GM04504 (cell line): ENCODE measurements around the gene TMEM270.

Experiments used
- DNase-seq: peaks from one replicate; pipeline ENCODE4 v3.0.0-alpha.2; 2012; ENCODE audit warnings: low read depth

TMEM270 gene

DNA sequence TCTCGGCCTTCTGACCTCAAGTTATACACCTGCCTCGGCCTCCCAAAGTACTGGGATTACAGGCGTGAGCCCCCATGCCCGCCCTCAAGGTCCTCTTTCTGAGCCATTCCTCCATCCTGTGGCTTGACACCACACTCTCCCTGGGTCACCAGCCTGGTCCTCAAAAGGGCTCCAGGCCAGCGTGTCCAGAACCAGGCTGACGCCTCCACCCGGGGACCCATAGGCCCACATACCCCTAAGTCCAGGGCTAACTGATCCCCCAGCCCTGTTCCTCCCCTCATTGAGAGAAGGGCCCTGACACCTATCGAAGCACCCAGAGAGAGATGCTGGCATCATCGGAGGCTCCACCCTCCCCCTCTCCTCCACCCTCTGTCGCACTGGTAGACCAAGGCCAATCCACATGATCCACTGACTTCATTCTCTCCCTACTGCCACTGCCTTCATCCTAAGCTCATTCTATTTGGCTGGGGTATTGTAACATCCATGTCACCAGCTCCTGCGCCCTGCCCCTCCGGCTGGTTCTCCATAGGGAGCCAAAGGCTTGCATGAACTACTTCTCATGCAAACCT is 46.7 kb downstream of the TMEM270 start:
- DNase-seq, result no peak

DNA sequence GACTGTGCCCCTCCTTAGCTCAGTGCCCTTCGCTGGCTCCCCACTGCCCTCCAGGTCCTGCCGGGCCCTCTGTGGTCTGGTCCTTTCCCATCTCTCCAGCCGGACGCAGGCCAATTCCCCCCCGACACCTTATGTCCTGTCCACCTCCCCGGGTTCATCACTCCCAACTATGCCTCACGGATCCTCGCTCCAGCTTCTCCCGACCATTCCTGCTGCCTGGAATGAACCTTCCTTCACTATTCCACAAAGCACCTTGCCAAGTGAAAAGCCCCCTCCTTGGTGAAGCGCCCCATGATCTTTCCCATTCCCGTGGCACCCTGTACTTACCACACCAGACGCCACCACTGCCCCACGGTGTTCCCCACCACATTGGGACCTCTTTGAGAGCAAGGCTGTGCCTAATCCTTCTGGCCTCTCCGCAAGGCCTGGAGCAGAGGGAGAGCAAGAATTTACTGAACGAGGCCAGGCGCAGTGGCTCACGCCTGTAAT is 47.2 kb downstream of the TMEM270 start:
- DNase-seq, result no peak

DNA sequence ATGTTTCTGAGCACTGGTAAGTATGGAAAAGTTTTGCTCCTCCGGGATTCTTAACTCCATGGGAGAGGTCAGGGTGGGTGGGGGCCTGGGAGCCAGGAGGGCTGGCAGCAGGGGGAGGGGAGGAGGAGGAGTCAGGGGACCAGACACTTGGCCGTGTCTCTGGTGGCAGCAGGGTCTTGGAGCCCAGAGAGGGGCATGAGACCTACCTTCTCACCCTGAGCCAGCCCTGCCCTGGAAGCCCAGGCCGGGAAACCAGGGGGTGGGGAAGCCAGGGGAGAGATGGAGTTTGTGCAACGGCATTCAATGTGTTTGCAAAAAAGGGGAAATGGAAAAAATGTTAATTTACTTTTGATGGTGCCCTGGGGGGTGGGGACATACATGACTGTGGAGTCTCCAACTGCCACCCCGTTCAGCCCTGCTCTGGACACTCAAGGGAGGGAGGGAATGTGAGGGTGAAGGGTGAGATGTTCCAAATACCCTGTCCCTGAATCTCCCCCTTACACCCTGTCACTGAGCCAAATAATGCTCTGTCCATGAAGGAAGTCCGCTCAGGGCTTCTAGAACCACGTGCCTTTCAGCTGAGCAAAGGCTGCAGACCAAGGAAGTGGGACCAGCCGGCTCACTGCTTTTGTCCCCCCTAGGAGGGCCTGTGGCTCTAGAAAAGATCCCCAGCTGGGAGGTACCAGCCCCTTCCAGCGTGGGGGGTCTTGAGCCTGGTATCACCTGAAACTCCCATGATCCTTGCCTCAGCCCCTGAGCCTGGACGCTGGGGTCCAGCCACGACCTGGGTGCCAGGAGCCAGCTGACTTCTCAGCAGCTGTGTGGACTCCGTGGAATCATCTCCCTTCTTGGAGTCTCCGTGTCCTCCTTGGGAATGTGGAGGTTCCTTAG is 48.3 kb downstream of the TMEM270 start:
- no peak for DNase-seq

DNA sequence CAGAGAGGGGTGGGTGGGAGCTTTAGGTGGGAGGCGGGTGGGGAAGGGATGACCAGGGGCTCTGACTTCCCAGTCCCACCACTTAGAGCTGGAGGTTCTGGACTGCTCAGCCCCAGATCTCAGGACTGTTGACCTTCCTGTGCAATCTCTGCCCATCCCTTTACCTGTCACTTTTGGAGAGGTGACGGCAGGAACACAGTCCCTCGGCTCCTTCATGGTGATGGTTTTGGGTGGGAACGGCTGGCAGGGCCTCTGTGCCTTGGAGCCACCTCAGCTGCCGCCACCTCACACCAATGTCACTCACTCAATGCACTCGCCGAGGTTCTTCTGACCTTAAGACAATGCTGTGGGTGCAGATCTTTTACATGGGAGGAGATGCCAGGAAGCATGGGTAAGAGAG is 49.0 kb downstream of the TMEM270 start:
- no peak for DNase-seq

DNA sequence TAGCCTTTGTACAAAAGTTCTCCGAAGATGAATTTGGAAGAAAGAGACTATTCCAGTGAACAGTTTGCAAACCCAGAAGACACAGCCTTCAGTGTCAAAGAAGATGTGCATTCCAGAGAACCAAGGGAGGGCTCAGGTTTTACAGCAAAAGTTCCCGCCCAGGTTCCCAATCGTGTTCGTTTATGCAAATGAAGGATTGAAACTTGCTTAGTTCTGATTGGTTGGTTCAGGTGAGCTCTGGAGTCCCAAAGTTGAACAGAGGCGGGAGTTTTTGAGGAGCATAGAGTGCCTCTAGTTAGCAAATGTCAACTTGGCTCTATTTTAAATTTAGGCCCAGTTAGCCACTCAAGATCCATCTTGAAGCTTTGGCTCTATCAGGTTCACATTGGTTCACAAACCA is 51.3 kb downstream of the TMEM270 start:
- DNase-seq, result no peak
